ENCODE measurements around the gene DIPK2B. TPM values are rescaled to one million over a fixed set of nuclear protein-coding genes. Genes with fewer than 3 reads are reported as not detected.

DIPK2B gene
- 38.1 and 42.9 TPM in 2 replicates for total RNA-seq

GRCh38 chrX:45200741-45201234 lies at the start of gene DIPK2B:
DIPK2B (minus strand) TSS chrX:45200876; CDS start chrX:45200826, 50 bp downstream.

